ENCODE data around the gene DLX6.

The DLX6 gene

GRCh38 chr7:97001656-97002554, 3.4 kb upstream of the DLX6 start:
- H3K4me3 ChIP-seq (replicated peaks; ENCODE audit: low read depth, low read length), result no peak overlapping the region
- no peaks in the 10 kb centered on the region for H3K36me3 ChIP-seq (ENCODE audit: control insufficient read depth, insufficient read depth, low read length)
- no peak for DNase-seq (ENCODE audit: extremely low read depth, insufficient read length)
- peaks cover 3% of the 10 kb centered on the region; the same call in 1 of the 2 replicates for H3K27me3 ChIP-seq (replicated peaks; ENCODE audit: control insufficient read depth, insufficient read depth, low read length)
- TF ChIP-seq CTCF (IDR thresholded peaks at IDR 0.05; ENCODE audit: insufficient read depth, low read length, poor library complexity, severe bottlenecking), result no peak

GRCh38 chr7:97002555-97003261, 2.6 kb upstream of the DLX6 start:
- H3K27me3 ChIP-seq (replicated peaks; ENCODE audit: control insufficient read depth, insufficient read depth, low read length), result peaks cover 1% of the 10 kb centered on the region
- no peak for DNase-seq (ENCODE audit: extremely low read depth, insufficient read length)
- H3K36me3 ChIP-seq (ENCODE audit: control insufficient read depth, insufficient read depth, low read length), result no peaks in the 10 kb centered on the region
- no peak overlapping the region for H3K4me3 ChIP-seq (replicated peaks; ENCODE audit: low read depth, low read length)
- TF ChIP-seq CTCF (IDR thresholded peaks at IDR 0.05; ENCODE audit: insufficient read depth, low read length, poor library complexity, severe bottlenecking), result no peak

DNA sequence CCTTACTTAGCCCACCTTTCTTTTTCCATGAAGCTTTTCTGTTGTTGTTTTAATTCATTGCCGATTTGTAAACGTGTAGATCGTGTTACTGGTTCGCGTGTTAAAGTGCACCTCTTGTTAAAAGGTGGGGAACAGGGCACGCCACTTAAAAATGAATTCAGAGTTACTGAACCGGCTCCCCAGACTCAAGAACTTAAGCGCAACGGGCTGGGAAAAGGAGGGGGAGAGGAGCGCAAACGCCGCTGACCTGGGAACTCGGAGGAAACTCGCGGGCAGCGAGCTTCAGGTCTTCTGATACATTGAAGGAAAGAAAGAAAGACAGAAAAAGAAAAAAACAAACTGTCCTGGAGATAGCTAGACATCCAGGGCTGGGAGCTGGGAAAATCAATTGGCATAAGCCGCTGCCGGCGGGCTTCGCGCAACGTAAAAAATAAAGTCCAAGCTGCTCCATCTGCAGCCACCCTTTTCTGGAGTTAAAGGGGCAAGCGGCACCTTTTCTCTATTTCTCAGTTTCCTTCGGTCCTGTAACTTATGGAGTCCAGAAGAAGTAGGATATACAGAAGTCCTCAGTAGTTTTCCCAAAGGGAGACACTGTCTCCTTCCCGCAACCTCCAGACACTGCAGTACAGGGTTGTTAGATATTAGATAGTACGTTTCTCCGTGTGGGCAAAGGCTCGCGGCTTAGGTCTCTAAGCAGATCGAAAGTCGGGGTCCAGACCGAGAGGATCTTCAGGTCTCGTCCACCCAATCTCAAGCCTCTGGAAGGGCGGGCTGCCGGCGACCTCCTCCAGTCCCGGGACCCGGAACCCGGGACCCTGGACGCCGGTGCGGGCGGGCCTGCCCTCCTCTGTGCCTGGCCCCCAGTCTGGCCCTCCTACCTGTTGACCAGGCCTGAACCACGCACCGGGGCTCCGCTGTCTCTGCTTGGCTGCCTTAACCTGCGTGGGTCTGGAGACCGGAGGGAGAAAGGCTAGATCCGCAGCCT, 1.8 kb upstream of the DLX6 start:
- TF ChIP-seq CTCF (IDR thresholded peaks at IDR 0.05; ENCODE audit: insufficient read depth, low read length, poor library complexity, severe bottlenecking), result no peak
- peaks cover 3% of the 10 kb centered on the region for H3K27me3 ChIP-seq (replicated peaks; ENCODE audit: control insufficient read depth, insufficient read depth, low read length)
- DNase-seq (ENCODE audit: extremely low read depth, insufficient read length), result no peak
- no peak overlapping the region for H3K4me3 ChIP-seq (replicated peaks; ENCODE audit: low read depth, low read length)
- no peaks in the 10 kb centered on the region for H3K36me3 ChIP-seq (ENCODE audit: control insufficient read depth, insufficient read depth, low read length)

GRCh38 chr7:97004247-97005182, 838 bp upstream of the DLX6 start:
- H3K27me3 ChIP-seq (replicated peaks; ENCODE audit: control insufficient read depth, insufficient read depth, low read length), result peaks cover 3% of the 10 kb centered on the region

More at GRCh38 chr7:97004247-97005182, 838 bp upstream of the DLX6 start:
- no peak for DNase-seq (ENCODE audit: extremely low read depth, insufficient read length)
- no peak for TF ChIP-seq CTCF (IDR thresholded peaks at IDR 0.05; ENCODE audit: insufficient read depth, low read length, poor library complexity, severe bottlenecking)
- Histone ChIP-seq H3K36me3 (ENCODE audit: control insufficient read depth, insufficient read depth, low read length) (no peaks in the 10 kb centered on the region), H3K4me3 (replicated peaks; ENCODE audit: low read depth, low read length) (no peak overlapping the region)
